ENCODE data around the gene FN3K. TPM values are rescaled to one million over a fixed set of nuclear protein-coding genes. Genes with fewer than 3 reads are reported as not detected.

Gene FN3K
- polyA plus RNA-seq, 2 of the 4 experiments (the other 2 are of a cell fraction): 1.3 to 13.2 TPM

DNA sequence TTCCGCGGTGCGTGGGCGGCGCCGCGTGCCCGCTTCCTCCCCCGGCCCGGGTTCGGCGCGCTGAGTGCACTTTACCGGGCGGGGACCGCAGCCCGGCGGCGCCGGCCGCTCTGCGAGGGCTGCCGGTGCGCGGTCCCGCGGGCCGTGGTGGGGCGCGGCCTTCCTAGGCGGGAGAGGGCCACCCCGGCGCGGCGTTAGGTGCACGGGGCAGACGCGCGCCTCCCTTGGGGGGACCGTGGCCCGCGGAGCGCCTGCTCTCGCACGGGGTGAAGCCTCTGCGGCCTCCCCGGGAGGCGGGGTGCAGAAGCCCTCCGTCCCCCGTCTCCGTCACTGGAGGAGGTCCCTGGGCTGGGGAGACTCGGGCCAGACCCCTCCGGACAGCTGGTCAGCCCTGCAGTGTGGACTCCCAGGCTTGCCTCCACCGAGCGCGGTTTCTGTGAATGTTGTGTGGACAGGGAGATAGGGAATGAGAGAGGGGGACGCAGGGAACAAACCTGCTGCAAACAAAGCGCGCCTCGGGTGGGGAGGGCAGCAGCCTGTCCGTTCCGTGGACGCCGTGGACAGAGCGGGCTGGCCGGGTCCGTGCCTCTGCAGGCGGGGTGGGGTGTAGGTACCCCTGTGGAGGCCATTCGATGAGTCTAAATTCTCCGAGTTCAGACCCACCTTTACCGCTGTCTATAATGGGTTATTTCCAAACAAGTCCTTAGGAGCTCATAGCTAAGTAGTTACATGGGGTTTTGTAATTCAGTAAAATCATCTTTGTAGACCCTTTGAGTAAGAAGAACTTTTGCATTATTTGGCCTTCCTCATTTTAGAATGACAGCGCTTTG lies 17.2 kb downstream of the FN3K start:
- H3K9me3 ChIP-seq: no peaks in the 10 kb centered on the region
- ATAC-seq (peak; percentile 42 to 48), DNase-seq (ENCODE audit: low read depth in 1 of 2, low spot score in 1 of 2) (peak in 1 of 2 experiments; percentile 59), FAIRE-seq (no peak)
- H3K27ac ChIP-seq: peak overlapping the region; percentile 96 to 97
- TF ChIP-seq, protein P1, sequence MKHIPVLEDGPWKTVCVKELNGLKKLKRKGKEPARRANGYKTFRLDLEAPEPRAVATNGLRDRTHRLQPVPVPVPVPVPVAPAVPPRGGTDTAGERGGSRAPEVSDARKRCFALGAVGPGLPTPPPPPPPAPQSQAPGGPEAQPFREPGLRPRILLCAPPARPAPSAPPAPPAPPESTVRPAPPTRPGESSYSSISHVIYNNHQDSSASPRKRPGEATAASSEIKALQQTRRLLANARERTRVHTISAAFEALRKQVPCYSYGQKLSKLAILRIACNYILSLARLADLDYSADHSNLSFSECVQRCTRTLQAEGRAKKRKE (CRISPR knock-in tag; IDR thresholded peaks at IDR 0.05; ENCODE audit: low read depth): no peak
- peak; percentile 56; the same call in 1 of the 2 replicates for TF ChIP-seq TP53 (CRISPR knock-in tag; IDR thresholded peaks at IDR 0.05)
- ChIA-PET CTCF (interaction anchor here (0.6 to 1.7 kb wide), 5 partner anchors 23 to 381 kb away, joined by 3 to 7 read pairs (median 3); no protein-coding TSS in a partner anchor), POLR2A (no interaction called here)
- peaks cover 13% of the 10 kb centered on the region for H3K4me1 ChIP-seq
- H3K4me3 ChIP-seq: peak overlapping the region; percentile 99
- peak overlapping the region; percentile 90 for H3K4me2 ChIP-seq
- WGBS (ENCODE audit: missing lambda C conversion rate): 6% methylated on average over 28 of the region's 72 CpGs

DNA sequence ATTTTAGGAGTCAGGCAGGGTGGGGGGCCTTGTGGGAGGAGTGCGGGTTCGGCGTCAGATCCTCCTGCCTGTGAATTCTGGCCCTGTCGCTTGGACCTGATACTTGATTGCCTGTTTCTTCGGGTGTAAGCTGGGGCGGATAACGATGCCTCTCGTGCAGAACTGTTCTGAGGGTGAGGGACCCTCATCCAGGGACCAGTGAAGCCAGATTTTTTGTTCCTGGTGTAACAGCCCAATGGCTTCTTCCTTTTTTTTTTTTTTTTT lies 17.7 kb downstream of the FN3K start:
- ChIA-PET CTCF (interaction anchor here (0.6 to 2.5 kb wide), 6 partner anchors 23 to 380 kb away, joined by 3 to 15 read pairs (median 4); no protein-coding TSS in a partner anchor), POLR2A (no interaction called here)
- peak overlapping the region; percentile 90 for H3K4me2 ChIP-seq
- no peak for FAIRE-seq
- no peak for DNase-seq (ENCODE audit: low read depth in 1 of 2, low spot score in 1 of 2)
- peak overlapping the region in 1 of 2 experiments; percentile 96; a peak in 3 of 6 replicates for H3K27ac ChIP-seq
- WGBS (ENCODE audit: missing lambda C conversion rate): 86% methylated on average over 8 of the region's 8 CpGs
- H3K9me3 ChIP-seq: no peaks in the 10 kb centered on the region
- H3K4me3 ChIP-seq: peak overlapping the region; percentile 99
- peaks cover 13% of the 10 kb centered on the region for H3K4me1 ChIP-seq
- TF ChIP-seq KDM5A (IDR thresholded peaks at IDR 0.05) (no peak), FOSB (CRISPR knock-in tag; IDR thresholded peaks at IDR 0.05) (no peak), ZFP36 (IDR thresholded peaks at IDR 0.05; ENCODE audit: borderline replicate concordance, partially characterized antibody) (no peak), MAFK (IDR thresholded peaks at IDR 0.05; ENCODE audit: partially characterized antibody) (no peak), EHMT2 (IDR thresholded peaks at IDR 0.05; ENCODE audit: low read depth) (no peak), SREBF2 (IDR thresholded peaks at IDR 0.05) (no peak), BCL3 (IDR thresholded peaks at IDR 0.05) (no peak), HEYL (CRISPR knock-in tag; IDR thresholded peaks at IDR 0.05) (no peak), MAZ (IDR thresholded peaks at IDR 0.05; ENCODE audit: borderline replicate concordance, low read depth, low read length) (no peak)
- TF ChIP-seq, protein P2, sequence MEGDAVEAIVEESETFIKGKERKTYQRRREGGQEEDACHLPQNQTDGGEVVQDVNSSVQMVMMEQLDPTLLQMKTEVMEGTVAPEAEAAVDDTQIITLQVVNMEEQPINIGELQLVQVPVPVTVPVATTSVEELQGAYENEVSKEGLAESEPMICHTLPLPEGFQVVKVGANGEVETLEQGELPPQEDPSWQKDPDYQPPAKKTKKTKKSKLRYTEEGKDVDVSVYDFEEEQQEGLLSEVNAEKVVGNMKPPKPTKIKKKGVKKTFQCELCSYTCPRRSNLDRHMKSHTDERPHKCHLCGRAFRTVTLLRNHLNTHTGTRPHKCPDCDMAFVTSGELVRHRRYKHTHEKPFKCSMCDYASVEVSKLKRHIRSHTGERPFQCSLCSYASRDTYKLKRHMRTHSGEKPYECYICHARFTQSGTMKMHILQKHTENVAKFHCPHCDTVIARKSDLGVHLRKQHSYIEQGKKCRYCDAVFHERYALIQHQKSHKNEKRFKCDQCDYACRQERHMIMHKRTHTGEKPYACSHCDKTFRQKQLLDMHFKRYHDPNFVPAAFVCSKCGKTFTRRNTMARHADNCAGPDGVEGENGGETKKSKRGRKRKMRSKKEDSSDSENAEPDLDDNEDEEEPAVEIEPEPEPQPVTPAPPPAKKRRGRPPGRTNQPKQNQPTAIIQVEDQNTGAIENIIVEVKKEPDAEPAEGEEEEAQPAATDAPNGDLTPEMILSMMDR (IDR thresholded peaks at IDR 0.05): no peak
- TF ChIP-seq, protein P3, sequence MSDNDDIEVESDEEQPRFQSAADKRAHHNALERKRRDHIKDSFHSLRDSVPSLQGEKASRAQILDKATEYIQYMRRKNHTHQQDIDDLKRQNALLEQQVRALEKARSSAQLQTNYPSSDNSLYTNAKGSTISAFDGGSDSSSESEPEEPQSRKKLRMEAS (IDR thresholded peaks at IDR 0.05): no peak
- ATAC-seq: no peak

- FAIRE-seq (no peak), ATAC-seq (peak in 1 of 2 experiments; percentile 40; a peak in 3 of 6 replicates), DNase-seq (ENCODE audit: low read depth in 1 of 2, low spot score in 1 of 2) (peak in 1 of 2 experiments; percentile 63)
- Histone ChIP-seq H3K9me3 (no peaks in the 10 kb centered on the region), H3K4me1 (peaks cover 13% of the 10 kb centered on the region), H3K4me3 (no peak overlapping the region), H3K4me2 (peak overlapping the region; percentile 90; the same call in 2 of the 3 replicates), H3K27ac (no peak overlapping the region)
- ChIA-PET CTCF (interaction anchor here (1.0 to 5.0 kb wide), 10 partner anchors 9 to 86 kb away, joined by 3 to 27 read pairs (median 5); no protein-coding TSS in a partner anchor), POLR2A (no interaction called here)
- TF ChIP-seq USF2 (IDR thresholded peaks at IDR 0.05) (peak; percentile 24; the same call in 1 of the 2 replicates), HOXA7 (CRISPR knock-in tag; IDR thresholded peaks at IDR 0.05) (no peak)
- WGBS (ENCODE audit: missing lambda C conversion rate): 82% methylated on average over 19 of the region's 19 CpGs
Observed at GRCh38 chr17:82754297-82755208, 19.1 kb downstream of the FN3K start.
